ENCODE results near the gene DDAH1.
"Not testable (repeated sequence)": the region's sequence is repeated elsewhere in the genome, so short reads cannot be mapped to it uniquely, and the experiment has no call there.

DDAH1 gene

DNA sequence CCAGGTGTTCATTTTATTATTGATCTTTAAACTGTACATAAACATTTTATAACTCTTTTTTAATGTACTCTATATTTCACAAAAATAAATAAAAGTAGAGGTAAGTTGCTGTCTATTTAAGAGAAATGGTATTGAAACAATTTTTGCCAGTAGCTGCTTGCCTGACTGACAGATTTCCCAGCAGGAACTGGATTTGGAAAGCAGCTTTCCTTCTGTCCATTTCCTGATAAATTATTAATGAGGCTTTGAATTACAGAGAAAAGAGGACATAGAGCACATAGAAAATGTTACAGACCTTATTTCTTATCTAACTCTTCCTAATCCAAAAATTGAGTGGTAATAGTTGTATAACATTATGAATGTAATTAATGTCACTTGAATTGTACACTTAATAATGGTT lies 108.8 kb downstream of the DDAH1 start:
- no peak for DNase-seq

DNA sequence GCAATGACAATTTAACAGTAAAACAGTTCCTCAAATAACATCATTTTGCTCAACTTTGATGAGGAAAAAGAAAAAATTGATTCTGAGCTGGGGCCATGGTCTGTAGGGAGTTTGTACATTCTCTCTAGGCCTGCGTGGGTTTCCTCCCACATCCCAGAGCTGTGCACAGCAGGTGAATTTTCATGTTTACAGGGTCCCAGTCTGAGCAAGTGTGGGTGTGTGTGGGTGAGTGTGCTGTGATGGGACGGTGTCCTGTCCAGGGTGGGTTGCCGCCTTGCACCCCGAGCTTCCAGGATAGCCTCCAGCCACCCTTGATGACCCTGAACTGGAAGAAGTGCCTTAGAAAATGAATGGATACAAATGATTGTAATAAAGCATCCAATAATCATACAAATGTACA lies 112.9 kb downstream of the DDAH1 start:
- DNase-seq, result no peak

GRCh38 chr1:85351202-85351828 lies 113.6 kb downstream of the DDAH1 start:
- no peak for DNase-seq

DNA sequence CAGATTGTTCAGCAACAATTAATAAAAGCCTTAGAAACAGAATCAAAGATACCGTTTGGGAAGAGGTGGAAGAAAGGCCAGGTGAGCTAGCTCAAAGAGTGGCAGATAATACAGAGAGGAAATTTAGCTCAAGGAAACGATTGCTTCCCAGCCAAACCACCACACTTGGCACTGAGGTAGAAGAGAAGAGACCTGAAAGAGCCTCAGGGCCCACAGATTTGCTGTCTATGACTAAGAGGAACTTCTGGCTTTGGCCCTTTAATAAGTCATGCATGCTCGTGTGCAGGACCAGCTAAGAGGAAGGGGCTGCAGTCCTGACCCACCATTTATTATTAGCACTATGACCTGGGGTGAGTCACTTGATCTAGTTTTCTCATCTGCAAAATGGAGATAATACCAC lies 115.7 kb downstream of the DDAH1 start:
- DNase-seq, result no peak

DNA sequence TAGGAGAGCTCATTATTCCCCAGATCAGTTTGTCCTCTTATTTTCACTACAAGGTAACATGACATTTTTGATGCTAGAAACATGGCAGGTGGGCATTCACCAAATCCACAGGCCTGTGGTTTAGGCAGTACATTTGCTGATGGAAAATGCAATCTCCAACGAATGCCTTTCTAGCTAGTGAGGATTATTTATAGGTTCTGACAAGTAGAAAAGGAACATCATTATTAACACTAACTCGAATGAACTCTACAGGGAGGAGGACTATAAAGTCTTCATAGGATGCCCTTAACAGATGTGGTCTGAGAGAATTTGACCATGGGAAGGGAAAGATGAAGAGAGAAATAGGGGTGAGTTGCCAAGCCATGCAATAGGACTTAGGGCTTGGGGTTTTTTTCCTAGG lies 117.1 kb downstream of the DDAH1 start:
- DNase-seq, result no peak

DNA sequence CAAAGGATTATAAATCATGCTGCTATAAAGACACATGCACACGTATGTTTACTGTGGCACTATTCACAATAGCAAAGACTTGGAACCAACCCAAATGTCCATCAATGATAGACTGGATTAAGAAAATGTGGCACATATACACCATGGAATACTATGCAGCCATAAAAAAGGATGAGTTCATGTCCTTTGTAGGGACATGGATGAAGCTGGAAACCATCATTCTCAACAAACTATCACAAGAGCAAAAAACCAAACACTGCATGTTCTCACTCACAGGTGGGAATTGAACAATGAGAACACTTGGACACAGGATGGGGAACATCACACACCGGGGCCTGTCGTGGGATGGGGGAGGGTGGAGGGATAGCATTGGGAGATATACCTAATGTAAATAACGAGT lies 117.7 kb downstream of the DDAH1 start:
- not testable (repeated sequence) for DNase-seq

GRCh38 chr1:85344256-85344694 lies 120.7 kb downstream of the DDAH1 start:
- DNase-seq, result no peak

DNA sequence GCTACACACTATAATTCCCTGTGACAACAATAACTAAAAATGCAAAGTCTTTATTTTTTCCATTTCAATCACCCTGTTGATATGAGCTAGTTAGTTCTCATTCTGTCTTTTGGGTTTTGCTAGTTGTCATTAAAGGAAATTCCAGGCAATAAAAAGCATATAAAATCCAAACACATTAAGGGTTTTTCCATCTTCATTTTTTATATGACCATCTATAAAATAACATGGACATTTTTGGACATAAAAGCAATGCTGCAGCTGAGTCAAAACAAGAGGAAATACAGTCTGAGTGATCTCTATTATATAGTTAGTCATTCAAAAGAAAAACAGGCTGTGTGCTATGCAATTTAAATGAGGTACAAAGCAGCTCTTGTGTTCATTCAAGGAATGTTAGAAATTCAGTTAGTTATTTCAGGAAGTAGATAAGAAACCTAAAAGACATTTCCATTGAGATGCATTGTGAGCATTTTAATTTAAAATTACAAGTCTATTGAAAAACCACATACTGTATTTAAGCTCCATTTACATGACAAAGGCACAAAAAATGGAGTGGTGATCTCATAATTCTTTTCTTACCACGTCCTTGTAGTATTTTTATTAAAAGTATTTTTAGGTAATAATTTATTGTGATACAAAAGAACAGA lies 121.2 kb downstream of the DDAH1 start:
- no peak for DNase-seq

DNA sequence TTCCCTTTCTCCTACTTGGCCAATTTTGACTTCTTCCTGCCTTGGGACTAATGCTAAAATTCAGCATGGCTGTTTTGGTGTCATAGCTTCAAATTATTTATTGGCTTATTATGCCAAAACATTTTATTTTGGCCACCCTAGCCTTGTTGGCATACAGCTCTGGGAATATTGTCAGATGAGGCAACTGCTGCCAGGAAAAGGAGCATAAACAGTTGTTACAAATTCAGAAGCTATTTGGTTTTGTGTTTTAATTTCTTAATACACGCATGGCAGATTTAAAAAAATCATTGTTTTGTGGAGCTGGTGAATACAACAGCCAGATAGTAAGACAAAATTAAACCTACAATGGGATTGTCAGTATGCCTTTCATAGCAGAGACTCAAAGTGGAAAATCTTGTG lies 121.7 kb downstream of the DDAH1 start:
- DNase-seq, result no peak

DNA sequence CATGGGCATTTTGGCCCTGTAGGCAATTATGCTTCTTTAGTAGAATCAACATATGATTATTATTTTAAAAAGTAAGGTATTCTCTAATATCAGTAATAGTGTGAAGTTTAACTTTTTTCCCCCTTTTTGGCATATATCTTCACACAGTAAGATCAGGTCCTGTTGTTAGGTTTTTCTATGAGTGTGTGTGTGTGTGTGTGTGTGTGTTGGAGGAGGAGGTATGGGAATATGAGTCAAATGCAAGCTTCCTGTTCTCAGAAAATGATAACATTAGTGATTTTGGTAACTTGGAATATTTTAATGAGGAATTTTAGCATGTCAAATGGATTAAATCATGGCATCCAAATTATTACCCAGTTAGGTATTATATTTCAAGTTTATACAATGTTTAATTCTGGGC lies 122.8 kb downstream of the DDAH1 start:
- no peak for DNase-seq

GRCh38 chr1:85340427-85340826 lies 124.5 kb downstream of the DDAH1 start:
- no peak for DNase-seq

- no peak for DNase-seq
Measured at GRCh38 chr1:85339656-85340399, 125.1 kb downstream of the DDAH1 start.

GRCh38 chr1:85339089-85339488 lies 125.9 kb downstream of the DDAH1 start:
- no peak for DNase-seq

- no peak for DNase-seq
Measured at GRCh38 chr1:85334962-85335361, 130.0 kb downstream of the DDAH1 start.

GRCh38 chr1:85333186-85333585 lies 131.8 kb downstream of the DDAH1 start:
- no peak for DNase-seq

DNA sequence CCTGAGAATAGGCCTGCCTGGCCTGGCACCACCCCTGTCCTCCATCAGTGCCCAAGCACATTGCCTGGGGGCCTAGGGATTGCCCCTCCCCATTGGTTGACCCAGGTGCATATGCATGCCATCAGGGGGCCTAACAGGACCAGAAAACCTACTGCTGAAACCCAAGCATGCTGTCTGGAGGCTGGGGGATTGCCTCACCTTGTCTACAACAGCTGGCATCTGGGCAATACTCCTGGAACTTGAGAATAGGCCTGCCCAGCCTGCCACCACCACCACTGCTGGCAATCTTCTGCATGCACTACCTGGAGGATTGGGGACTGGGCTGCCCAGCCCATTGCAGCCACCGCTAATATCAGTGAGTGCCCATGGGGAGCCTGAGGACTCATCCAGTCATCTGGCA lies 132.4 kb downstream of the DDAH1 start:
- DNase-seq, result no peak

DNA sequence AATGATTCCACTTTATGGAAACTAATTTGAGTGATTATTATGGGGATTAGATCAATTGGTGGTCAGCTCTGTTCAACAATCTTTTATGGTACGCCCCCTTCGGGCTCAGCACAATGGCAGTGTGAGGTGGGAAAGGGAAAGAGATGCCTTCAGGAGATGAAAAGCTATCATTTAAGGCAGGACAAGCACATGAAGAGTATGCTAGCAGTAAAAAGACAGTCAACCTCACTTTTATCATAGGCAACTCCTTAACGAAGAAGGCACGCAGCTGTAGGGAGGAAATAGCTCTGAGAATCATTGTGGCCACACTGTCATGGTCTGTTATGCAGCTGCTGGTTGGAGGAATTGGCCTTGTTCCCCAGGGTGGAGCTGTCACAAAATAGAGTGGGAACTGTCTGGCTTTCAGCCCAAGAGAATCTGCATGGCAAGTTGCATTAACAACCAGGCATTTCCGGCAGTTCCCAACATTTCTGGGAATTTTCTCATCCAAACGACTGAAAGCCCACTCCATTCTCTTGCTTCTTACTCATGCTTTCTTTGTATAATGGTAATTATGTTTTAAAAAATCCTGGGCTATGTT lies 134.2 kb downstream of the DDAH1 start:
- no peak for DNase-seq

DNA sequence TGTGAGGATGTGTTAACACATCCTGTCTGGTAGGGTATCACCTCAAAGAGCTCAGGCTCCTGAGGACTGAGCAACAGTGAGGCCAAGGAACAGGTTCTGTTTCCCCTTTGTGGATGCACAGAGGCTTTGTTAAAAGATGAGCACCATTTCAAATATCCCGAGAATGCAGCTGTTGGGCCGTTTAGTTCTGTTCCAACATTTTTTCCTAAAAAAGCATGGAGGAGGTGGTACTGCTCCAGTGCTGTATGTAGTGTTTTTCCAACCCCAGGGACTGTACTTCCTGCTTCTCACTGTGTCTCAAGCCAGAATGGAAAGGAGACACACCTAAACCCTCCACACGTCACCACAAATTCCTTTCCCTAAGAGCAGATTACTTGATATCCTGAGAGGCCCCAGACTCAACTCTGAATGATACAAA lies 134.7 kb downstream of the DDAH1 start:
- DNase-seq, result no peak

DNA sequence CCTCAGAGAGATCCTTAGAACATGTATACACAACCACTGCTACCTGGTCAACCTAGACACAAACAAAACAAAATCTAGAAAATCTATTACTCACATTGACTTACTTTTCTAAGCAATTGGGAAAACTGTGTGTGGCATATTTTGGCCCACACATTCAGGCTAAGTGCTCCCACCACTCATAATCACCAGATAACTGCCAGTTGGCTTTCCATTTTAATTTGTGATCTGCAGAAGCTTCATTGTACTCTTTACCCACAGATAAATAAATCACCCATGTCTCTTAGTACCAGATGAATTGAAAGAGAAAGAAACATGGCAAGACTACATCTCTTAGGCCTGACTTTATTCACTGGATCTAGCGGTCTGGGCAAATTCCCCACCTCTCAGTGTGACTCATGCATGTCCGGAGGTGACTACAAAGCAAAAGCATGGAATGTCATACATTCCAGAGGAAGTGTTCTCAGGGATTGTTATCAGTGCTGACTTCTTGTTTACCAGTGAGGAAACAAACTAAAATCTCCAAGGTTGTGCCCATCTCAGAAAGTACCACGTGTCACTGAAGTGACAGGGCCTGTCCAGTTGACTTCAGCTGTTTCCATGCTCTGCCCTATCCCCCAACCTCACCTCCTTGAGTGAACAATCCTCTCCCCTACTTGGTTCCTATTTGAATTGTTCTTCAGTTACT lies 136.1 kb downstream of the DDAH1 start:
- no peak for DNase-seq

DNA sequence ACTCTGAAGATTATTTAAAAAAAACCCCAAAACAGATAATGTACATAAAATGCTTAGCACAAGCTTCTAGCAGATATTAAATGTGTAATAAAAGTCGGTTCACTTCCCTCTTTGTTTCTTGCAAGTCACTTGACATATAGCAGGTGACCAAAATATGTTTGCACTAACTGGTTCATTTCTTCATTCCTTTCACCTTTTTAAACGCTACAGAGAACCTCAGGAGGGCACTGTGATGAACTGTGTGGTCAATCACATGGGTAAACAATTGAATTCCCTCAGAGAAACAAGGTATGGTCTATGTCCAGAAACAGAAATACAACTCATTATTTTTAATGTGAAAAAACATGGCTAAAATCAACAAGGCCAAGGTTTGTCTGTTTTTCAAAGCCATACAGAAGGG lies 137.2 kb downstream of the DDAH1 start:
- no peak for DNase-seq

DNA sequence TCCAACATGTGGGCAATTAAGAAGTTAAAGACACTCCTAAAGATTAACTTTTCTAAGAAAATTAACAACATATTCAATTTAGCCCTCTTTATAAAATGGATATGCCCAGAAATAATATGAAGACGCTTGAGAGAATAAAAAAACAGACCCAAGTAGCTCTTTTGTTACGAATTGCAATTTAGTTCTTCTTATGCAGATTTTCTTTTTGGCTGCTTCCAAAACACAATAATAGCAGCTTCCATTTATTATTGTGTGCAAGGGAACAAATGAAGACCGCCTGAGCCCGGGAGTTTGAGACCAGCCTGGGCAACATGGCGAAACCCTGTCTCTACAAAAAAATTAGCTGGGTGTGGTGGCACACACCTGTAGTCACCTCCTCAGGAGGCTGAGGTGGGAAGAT lies 138.1 kb downstream of the DDAH1 start:
- DNase-seq, result no peak

DNA sequence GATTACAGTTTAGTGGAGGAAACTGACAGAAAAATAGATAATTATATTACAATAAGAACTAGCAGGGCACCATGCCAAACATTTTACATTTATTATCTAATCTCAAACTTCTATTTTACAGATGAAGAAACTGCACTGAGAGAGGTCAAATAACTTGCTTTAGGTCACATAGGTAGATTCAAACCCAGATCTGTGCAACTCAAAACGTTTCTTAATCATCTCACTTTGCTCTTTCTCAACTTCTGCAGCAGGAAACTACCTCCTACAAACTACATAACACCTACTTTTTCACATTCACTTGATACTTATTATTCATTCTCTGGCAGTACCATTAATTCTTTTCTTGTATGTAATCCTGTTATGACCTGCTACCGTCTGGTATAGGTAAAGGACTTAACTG lies 138.6 kb downstream of the DDAH1 start:
- no peak for DNase-seq

GRCh38 chr1:85325920-85326319 lies 139.0 kb downstream of the DDAH1 start:
- no peak for DNase-seq
